ENCODE results near the gene ATG5. TPM values are rescaled to one million over a fixed set of nuclear protein-coding genes. Genes with fewer than 3 reads are reported as not detected.

The ATG5 gene
- polyA plus RNA-seq, 1 donor from 2014 or later = 45.5 TPM

- H3K4me3 ChIP-seq (ENCODE audit: low read length) = no peak overlapping the region
- no peaks in the 10 kb centered on the region for H3K9me3 ChIP-seq (ENCODE audit: low read length)
- no peak overlapping the region for H3K27ac ChIP-seq (ENCODE audit: low read length)
- no peaks in the 10 kb centered on the region for H3K9me2 ChIP-seq (ENCODE audit: insufficient read depth, low read length)
- H3K4me2 ChIP-seq (ENCODE audit: low read length) = no peak overlapping the region
- no peaks in the 10 kb centered on the region for H3K79me2 ChIP-seq (replicated peaks; ENCODE audit: insufficient read depth, low read length)
- no peaks in the 10 kb centered on the region for H3K36me3 ChIP-seq (ENCODE audit: insufficient read depth, low read length)
- TF ChIP-seq EZH2 (IDR thresholded peaks at IDR 0.05; ENCODE audit: borderline replicate concordance, insufficient read depth, low read length, poor library complexity, severe bottlenecking) (no peak), MXI1 (conservative IDR thresholded peaks at IDR 0.05; ENCODE audit: poor library complexity, severe bottlenecking) (no peak), SMC3 (conservative IDR thresholded peaks at IDR 0.05; ENCODE audit: poor library complexity) (no peak), CTCF (IDR thresholded peaks at IDR 0.05; ENCODE audit: poor library complexity, severe bottlenecking) (no peak), RAD21 (conservative IDR thresholded peaks at IDR 0.05) (no peak), REST (IDR thresholded peaks at IDR 0.05; ENCODE audit: borderline replicate concordance) (no peak), TAF1 (IDR thresholded peaks at IDR 0.05; ENCODE audit: low read depth) (no peak), POLR2AphosphoS5 (IDR thresholded peaks at IDR 0.05) (no peak), EP300 (conservative IDR thresholded peaks at IDR 0.05; ENCODE audit: poor library complexity, severe bottlenecking) (no peak)
- no peaks in the 10 kb centered on the region for H3K27me3 ChIP-seq (ENCODE audit: insufficient read depth, low read depth, low read length)
- no peak overlapping the region for H3K9ac ChIP-seq (ENCODE audit: low read length)
- H2AFZ ChIP-seq (ENCODE audit: low read depth, low read length) = no peak overlapping the region
- no peaks in the 10 kb centered on the region for H4K20me1 ChIP-seq (ENCODE audit: insufficient read depth)
- no peaks in the 10 kb centered on the region for H3F3A ChIP-seq (ENCODE audit: insufficient read depth, low read length, poor library complexity, severe bottlenecking)
Measured at GRCh38 chr6:106158816-106159215, 166.7 kb downstream of the ATG5 start.

- H3K79me2 ChIP-seq (replicated peaks; ENCODE audit: insufficient read depth, low read length) = no peaks in the 10 kb centered on the region
- H3K4me3 ChIP-seq (ENCODE audit: low read length) = no peak overlapping the region
- H3K36me3 ChIP-seq (ENCODE audit: insufficient read depth, low read length) = no peaks in the 10 kb centered on the region
- H4K20me1 ChIP-seq (ENCODE audit: insufficient read depth) = no peaks in the 10 kb centered on the region
- no peaks in the 10 kb centered on the region for H3F3A ChIP-seq (ENCODE audit: insufficient read depth, low read length, poor library complexity, severe bottlenecking)
- no peaks in the 10 kb centered on the region for H3K9me3 ChIP-seq (ENCODE audit: low read length)
- H3K4me2 ChIP-seq (ENCODE audit: low read length) = no peak overlapping the region
- H3K27me3 ChIP-seq (ENCODE audit: insufficient read depth, low read depth, low read length) = no peaks in the 10 kb centered on the region
- H2AFZ ChIP-seq (ENCODE audit: low read depth, low read length) = no peak overlapping the region
- no peak for TF ChIP-seq POLR2AphosphoS5 (IDR thresholded peaks at IDR 0.05)
- TF ChIP-seq TAF1 (IDR thresholded peaks at IDR 0.05; ENCODE audit: low read depth) = no peak
- no peak for TF ChIP-seq RAD21 (conservative IDR thresholded peaks at IDR 0.05)
- TF ChIP-seq CTCF (IDR thresholded peaks at IDR 0.05; ENCODE audit: poor library complexity, severe bottlenecking) = no peak
- no peak for TF ChIP-seq EP300 (conservative IDR thresholded peaks at IDR 0.05; ENCODE audit: poor library complexity, severe bottlenecking)
- no peak for TF ChIP-seq SMC3 (conservative IDR thresholded peaks at IDR 0.05; ENCODE audit: poor library complexity)
- TF ChIP-seq EZH2 (IDR thresholded peaks at IDR 0.05; ENCODE audit: borderline replicate concordance, insufficient read depth, low read length, poor library complexity, severe bottlenecking) = no peak
- TF ChIP-seq MXI1 (conservative IDR thresholded peaks at IDR 0.05; ENCODE audit: poor library complexity, severe bottlenecking) = no peak
- H3K9me2 ChIP-seq (ENCODE audit: insufficient read depth, low read length) = no peaks in the 10 kb centered on the region
- H3K9ac ChIP-seq (ENCODE audit: low read length) = no peak overlapping the region
- H3K27ac ChIP-seq (ENCODE audit: low read length) = no peak overlapping the region
Measured at GRCh38 chr6:106156863-106157262, 168.7 kb downstream of the ATG5 start.

Data from neural cell (in vitro differentiated cells).